ENCODE data around the gene PKP2.

DNA sequence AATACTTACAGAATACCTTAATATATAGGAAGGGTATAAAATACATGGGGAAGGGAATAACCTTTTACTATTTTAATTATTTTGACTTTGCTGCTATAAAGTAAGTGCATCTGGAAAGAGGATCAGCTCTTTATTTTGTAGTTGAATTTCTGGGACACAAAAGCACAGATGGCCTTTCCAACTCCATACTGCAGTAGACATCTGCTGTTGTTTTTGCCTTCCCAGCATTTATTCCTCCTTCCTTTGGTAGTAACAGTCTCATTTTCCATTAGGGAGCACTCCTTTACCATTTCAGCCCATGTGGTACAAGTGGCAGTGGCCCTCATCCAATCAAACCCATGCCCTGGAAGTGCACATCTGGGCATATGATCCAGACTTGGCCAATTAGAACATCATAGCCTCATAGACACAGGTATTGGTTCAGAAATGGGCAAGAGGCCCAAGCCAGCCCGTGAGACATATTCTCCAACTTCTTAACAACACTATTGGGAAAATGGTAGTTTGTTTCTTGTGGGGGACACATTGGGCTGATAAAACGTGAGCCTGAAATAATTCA is 76.1 kb downstream of the PKP2 start:
- TF ChIP-seq, protein P1, sequence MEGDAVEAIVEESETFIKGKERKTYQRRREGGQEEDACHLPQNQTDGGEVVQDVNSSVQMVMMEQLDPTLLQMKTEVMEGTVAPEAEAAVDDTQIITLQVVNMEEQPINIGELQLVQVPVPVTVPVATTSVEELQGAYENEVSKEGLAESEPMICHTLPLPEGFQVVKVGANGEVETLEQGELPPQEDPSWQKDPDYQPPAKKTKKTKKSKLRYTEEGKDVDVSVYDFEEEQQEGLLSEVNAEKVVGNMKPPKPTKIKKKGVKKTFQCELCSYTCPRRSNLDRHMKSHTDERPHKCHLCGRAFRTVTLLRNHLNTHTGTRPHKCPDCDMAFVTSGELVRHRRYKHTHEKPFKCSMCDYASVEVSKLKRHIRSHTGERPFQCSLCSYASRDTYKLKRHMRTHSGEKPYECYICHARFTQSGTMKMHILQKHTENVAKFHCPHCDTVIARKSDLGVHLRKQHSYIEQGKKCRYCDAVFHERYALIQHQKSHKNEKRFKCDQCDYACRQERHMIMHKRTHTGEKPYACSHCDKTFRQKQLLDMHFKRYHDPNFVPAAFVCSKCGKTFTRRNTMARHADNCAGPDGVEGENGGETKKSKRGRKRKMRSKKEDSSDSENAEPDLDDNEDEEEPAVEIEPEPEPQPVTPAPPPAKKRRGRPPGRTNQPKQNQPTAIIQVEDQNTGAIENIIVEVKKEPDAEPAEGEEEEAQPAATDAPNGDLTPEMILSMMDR (CRISPR knock-in tag; IDR thresholded peaks at IDR 0.05): no peak
- TF ChIP-seq, protein P2, sequence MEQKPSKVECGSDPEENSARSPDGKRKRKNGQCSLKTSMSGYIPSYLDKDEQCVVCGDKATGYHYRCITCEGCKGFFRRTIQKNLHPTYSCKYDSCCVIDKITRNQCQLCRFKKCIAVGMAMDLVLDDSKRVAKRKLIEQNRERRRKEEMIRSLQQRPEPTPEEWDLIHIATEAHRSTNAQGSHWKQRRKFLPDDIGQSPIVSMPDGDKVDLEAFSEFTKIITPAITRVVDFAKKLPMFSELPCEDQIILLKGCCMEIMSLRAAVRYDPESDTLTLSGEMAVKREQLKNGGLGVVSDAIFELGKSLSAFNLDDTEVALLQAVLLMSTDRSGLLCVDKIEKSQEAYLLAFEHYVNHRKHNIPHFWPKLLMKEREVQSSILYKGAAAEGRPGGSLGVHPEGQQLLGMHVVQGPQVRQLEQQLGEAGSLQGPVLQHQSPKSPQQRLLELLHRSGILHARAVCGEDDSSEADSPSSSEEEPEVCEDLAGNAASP (CRISPR knock-in tag; IDR thresholded peaks at IDR 0.05; ENCODE audit: borderline replicate concordance): no peak
- TF ChIP-seq NFIC (IDR thresholded peaks at IDR 0.05; ENCODE audit: low read length) (no peak), ZNF672 (CRISPR knock-in tag; IDR thresholded peaks at IDR 0.05) (no peak), ZNF556 (CRISPR knock-in tag; IDR thresholded peaks at IDR 0.05; ENCODE audit: borderline replicate concordance) (no peak), NFYC (CRISPR knock-in tag; IDR thresholded peaks at IDR 0.05) (no peak), ZNF780A (CRISPR knock-in tag; IDR thresholded peaks at IDR 0.05) (no peak), ZNF292 (CRISPR knock-in tag; IDR thresholded peaks at IDR 0.05; ENCODE audit: borderline replicate concordance, low read depth) (no peak), FOSL1 (CRISPR knock-in tag; IDR thresholded peaks at IDR 0.05; ENCODE audit: borderline replicate concordance) (no peak), FOXK1 (CRISPR knock-in tag; IDR thresholded peaks at IDR 0.05; ENCODE audit: borderline replicate concordance, low read depth) (no peak), ZFX (CRISPR knock-in tag; IDR thresholded peaks at IDR 0.05; ENCODE audit: low read depth) (no peak)
- TF ChIP-seq, protein P3, sequence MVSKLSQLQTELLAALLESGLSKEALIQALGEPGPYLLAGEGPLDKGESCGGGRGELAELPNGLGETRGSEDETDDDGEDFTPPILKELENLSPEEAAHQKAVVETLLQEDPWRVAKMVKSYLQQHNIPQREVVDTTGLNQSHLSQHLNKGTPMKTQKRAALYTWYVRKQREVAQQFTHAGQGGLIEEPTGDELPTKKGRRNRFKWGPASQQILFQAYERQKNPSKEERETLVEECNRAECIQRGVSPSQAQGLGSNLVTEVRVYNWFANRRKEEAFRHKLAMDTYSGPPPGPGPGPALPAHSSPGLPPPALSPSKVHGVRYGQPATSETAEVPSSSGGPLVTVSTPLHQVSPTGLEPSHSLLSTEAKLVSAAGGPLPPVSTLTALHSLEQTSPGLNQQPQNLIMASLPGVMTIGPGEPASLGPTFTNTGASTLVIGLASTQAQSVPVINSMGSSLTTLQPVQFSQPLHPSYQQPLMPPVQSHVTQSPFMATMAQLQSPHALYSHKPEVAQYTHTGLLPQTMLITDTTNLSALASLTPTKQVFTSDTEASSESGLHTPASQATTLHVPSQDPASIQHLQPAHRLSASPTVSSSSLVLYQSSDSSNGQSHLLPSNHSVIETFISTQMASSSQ (IDR thresholded peaks at IDR 0.05; ENCODE audit: low read depth): no peak
- TF ChIP-seq, protein P3 (CRISPR knock-in tag; IDR thresholded peaks at IDR 0.05; ENCODE audit: borderline replicate concordance): no peak
